Spleen (tissue), 11 donors: ENCODE measurements around the gene PCDHGC5. TPM values are rescaled to one million over a fixed set of nuclear protein-coding genes. Genes with fewer than 3 reads are reported as not detected.

Experiments
- DNase-seq: peaks from one replicate; pipeline ENCODE4 v3.0.0-alpha.2; 2020
- H3K27ac ChIP-seq, 8 donors: fragments of 200-600 bp; sonication (generic) in 7 of 8; 1 replicate in 4 of 8; 2 replicates in 4 of 8; pipeline versions ENCODE4 v1.5.0 to v1.8.0; 2016 to 2021; ENCODE audit warnings: inconsistent platforms in 4 of 8, mild to moderate bottlenecking in 4 of 8, moderate library complexity in 1 of 8
- H3K27me3 ChIP-seq, 7 donors: fragments of 200-600 bp; sonication (generic) in 6 of 7; replicated peaks in 1 of 7; 1 replicate in 4 of 7; 2 replicates in 3 of 7; pipeline versions ENCODE4 v1.5.0 to v1.8.0; 2016 to 2021; ENCODE audit warnings: inconsistent platforms in 3 of 7, mild to moderate bottlenecking in 1 of 7
- H3K36me3 ChIP-seq, 6 donors: fragments of 200-600 bp; sonication (generic) in 5 of 6; 1 replicate in 4 of 6; 2 replicates in 2 of 6; pipeline versions ENCODE4 v1.5.0 to v1.8.0; 2016 to 2021; ENCODE audit warnings: inconsistent platforms in 2 of 6
- H3K4me1 ChIP-seq, 6 donors: fragments of 200-600 bp; sonication (generic) in 5 of 6; 1 replicate in 3 of 6; 2 replicates in 3 of 6; pipeline versions ENCODE4 v1.5.0 to v1.8.0; 2016 to 2021; ENCODE audit warnings: inconsistent platforms in 3 of 6
- H3K4me3 ChIP-seq, 8 donors: fragments of 200-600 bp; sonication (generic) in 7 of 8; 1 replicate in 4 of 8; 2 replicates in 4 of 8; pipeline versions ENCODE4 v1.5.0 to v1.8.0; 2016 to 2021; ENCODE audit warnings: inconsistent platforms in 4 of 8, mild to moderate bottlenecking in 4 of 8, moderate library complexity in 2 of 8
- H3K9me3 ChIP-seq, 8 donors: fragments of 200-600 bp; sonication (generic) in 7 of 8; 1 replicate in 4 of 8; 2 replicates in 4 of 8; pipeline versions ENCODE4 v1.5.0 to v1.8.0; 2016 to 2021; ENCODE audit warnings: inconsistent platforms in 4 of 8
- POLR2A ChIP-seq, 3 donors: fragments of 450-650 bp; IDR thresholded peaks; one replicate each; pipeline ENCODE4 v1.5.1; 2017; ENCODE audit warnings: antibody characterized with exemption in 3 of 3, mild to moderate bottlenecking in 1 of 3
- POLR2AphosphoS5 ChIP-seq, 3 donors: sonication (generic); formaldehyde crosslinking; IDR thresholded peaks; one replicate each; pipeline ENCODE4 v1.5.1; 2017; ENCODE audit warnings: antibody characterized with exemption in 3 of 3
- WGBS, 5 donors: extraction: QIAGEN DNeasy Blood & Tissue Kit in 3 of 5; methylation state at CpG; one replicate each; pipeline versions ENCODE4 v1.1.5 to v1.1.7; 2013 to 2018; 5-methylcytosine and 5-hydroxymethylcytosine counted together
- intact Hi-C: fragments of 100-400 bp; cut with DNase I; formaldehyde crosslinking; loops from one replicate; pipeline ENCODE4 v1.15.0; 2023; ENCODE audit warnings: low total_unique reads
- polyA plus RNA-seq, 3 donors: library from polyadenylated mRNA; stranded (reverse); fragments of 200-250 nt; gene quantifications; one replicate each; pipeline ENCODE4 v1.2.1, GENCODE V29; 2013
- total RNA-seq, 7 donors: library from RNA; depleted of rRNA in 3 of 7; stranded (reverse); fragments of >200 nt in 3 of 7; fragmentation: NEBNext Ultra II Directional in 4 of 7; extraction: Animal tissue kit (Norgen Biotek cat#: 25700) in 4 of 7; gene quantifications; one replicate each; pipeline versions ENCODE4 v1.1.0 to v1.2.1, GENCODE V29; 2016 to 2021
- TF ChIP-seq, protein P1 (sequence below), 11 experiments: fragments of 200-600 bp in 7 of 11; fragments of 450-650 bp in 4 of 11; sonication (generic) in 4 of 11; IDR thresholded peaks in 8 of 11; conservative IDR thresholded peaks in 3 of 11; 1 replicate in 7 of 11; 2 replicates in 4 of 11; pipeline versions ENCODE4 v1.4.0 to v1.8.0; 2016 to 2021; ENCODE audit warnings: antibody characterized with exemption in 11 of 11, inconsistent platforms in 4 of 11, mild to moderate bottlenecking in 1 of 11
- donor health status: healthy with polysubstance abuse.
- donor health status: DM: no; HTN: no; CAD: no; lungs with moderate emphysema.
- donor health status: DM: no; HTN: no; CAD: no.
- donor health status: Bipolar disorder and iron deficiency.
- donor health status: healthy.
- donor health status: DM: no; HTN: no; CAD: no.
- donor health status: DM: yes; HTN: yes; CAD: no.

Gene PCDHGC5
- total and polyA plus RNA-seq, 10 donors = 0.02 to 2.5 (median 1.1) TPM; not detected in 1

DNA sequence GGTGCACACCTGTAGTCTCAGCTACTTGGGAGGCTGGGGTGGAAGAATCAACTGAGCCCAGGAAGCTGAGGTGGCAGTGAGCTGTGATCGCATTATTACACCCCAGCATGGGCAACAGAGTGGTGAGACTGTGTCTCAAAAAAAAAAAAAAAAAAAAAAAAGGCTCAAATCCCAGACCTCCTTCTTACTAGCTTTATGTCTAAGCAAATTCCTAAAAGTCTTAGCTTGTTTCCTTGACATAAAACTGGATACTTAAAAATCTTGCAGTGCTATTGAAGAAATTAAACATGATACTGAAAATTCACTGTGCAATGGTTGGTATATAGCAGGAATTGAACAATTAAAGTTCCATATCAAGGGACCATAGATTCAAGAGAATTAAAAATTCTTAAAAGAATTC is 45.0 kb downstream of the PCDHGC5 start:
- Histone ChIP-seq H3K27me3 (no peaks in the 10 kb centered on the region), H3K9me3 (no peaks in the 10 kb centered on the region), H3K4me1 (peaks cover 0 to 19% (median 11%) of the 10 kb centered on the region in 6 donors), H3K27ac (no peak overlapping the region), H3K4me3 (no peak overlapping the region), H3K36me3 (peaks cover 0 to 92% (median 31%) of the 10 kb centered on the region in 6 donors)
- intact Hi-C loops = no loop called here
- WGBS, 5 donors = 96 to 100% (median 97%) methylated on average over 1 of the region's 1 CpG
- TF ChIP-seq POLR2AphosphoS5 (IDR thresholded peaks at IDR 0.05) (no peak), POLR2A (IDR thresholded peaks at IDR 0.05) (no peak)
- TF ChIP-seq, protein P1, sequence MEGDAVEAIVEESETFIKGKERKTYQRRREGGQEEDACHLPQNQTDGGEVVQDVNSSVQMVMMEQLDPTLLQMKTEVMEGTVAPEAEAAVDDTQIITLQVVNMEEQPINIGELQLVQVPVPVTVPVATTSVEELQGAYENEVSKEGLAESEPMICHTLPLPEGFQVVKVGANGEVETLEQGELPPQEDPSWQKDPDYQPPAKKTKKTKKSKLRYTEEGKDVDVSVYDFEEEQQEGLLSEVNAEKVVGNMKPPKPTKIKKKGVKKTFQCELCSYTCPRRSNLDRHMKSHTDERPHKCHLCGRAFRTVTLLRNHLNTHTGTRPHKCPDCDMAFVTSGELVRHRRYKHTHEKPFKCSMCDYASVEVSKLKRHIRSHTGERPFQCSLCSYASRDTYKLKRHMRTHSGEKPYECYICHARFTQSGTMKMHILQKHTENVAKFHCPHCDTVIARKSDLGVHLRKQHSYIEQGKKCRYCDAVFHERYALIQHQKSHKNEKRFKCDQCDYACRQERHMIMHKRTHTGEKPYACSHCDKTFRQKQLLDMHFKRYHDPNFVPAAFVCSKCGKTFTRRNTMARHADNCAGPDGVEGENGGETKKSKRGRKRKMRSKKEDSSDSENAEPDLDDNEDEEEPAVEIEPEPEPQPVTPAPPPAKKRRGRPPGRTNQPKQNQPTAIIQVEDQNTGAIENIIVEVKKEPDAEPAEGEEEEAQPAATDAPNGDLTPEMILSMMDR (IDR thresholded peaks at IDR 0.05 in 8 of 11, conservative IDR thresholded peaks at IDR 0.05 in 3 of 11) = no peak
- no peak for DNase-seq

DNA sequence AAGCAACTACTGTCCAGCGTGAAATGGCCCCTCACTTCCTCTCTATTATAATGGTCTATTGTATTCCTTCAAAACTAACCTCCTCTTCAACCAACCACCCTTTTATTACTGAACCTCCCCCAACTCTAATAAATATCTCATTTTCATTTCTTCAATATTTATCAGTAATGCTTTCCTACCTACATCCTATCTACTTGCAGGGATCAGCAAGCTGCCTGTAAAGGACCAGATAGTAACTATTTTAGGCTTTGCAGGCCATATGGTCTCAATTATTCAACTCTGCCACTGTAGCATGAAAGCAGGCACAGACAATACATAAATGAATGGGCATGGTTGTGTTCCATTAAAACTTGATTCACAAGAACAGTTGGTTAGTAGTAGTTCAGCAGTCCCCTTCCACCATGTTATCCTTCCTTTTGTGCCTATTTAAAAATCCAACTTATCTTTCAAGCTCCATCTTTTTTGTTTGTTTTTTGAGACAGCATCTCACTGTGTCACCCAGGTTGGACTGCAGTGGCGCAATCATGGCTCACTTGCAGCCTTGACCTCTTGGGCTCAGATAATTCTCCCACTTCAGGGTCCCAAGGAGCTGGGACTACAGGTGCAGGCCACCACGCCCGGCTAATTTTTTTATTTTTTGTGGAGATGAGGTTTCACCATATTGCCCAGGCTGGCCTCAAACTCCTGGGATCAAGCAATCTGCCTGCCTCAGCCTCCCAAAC is 45.8 kb downstream of the PCDHGC5 start:
- intact Hi-C loops = no loop called here
- no peaks in the 10 kb centered on the region for H3K27me3 ChIP-seq
- peaks cover 0 to 92% (median 25%) of the 10 kb centered on the region in 6 donors for H3K36me3 ChIP-seq
- no peaks in the 10 kb centered on the region for H3K9me3 ChIP-seq
- DNase-seq = no peak
- H3K4me1 ChIP-seq = peaks cover 0 to 11% (median 10%) of the 10 kb centered on the region in 6 donors
- TF ChIP-seq POLR2AphosphoS5 (IDR thresholded peaks at IDR 0.05) (no peak), POLR2A (IDR thresholded peaks at IDR 0.05) (no peak)
- TF ChIP-seq, protein P1 (IDR thresholded peaks at IDR 0.05 in 8 of 11, conservative IDR thresholded peaks at IDR 0.05 in 3 of 11) = no peak
- H3K27ac ChIP-seq = no peak overlapping the region
- no peak overlapping the region for H3K4me3 ChIP-seq
- WGBS, 5 donors = 95 to 97% (median 96%) methylated on average over 4 of the region's 4 CpGs

Other genes with a start within 250 kb of the PCDHGC5 start
- gene PCDHB15, start 243.7 kb upstream of the PCDHGC5 start, total RNA-seq = 1 to 10 TPM; 1.7 to 5.6 (median 3.8) TPM
- gene PCDHB15, start 243.7 kb upstream of the PCDHGC5 start, polyA plus RNA-seq = 1 to 10 TPM in 1 of 3 donors, under 1 TPM in 2; 0.42 to 1.1 (median 0.72) TPM
- gene SLC25A2, start 185.0 kb upstream of the PCDHGC5 start, total RNA-seq = 1 to 10 TPM in 6 of 7 donors, under 1 TPM in 1; 0.57 to 3.0 (median 2.2) TPM
- under 1 TPM; 0.05 to 0.22 (median 0.07) TPM for gene SLC25A2, start 185.0 kb upstream of the PCDHGC5 start, polyA plus RNA-seq
- 10 to 100 TPM; 67.6 to 80.6 (median 75.7) TPM for gene TAF7, start 168.3 kb upstream of the PCDHGC5 start, total RNA-seq
- gene TAF7, start 168.3 kb upstream of the PCDHGC5 start, polyA plus RNA-seq = 100 to 1,000 TPM in 2 of 3 donors, 10 to 100 TPM in 1; 91.1 to 112 (median 111) TPM
- gene PCDHGA1, start 158.6 kb upstream of the PCDHGC5 start, total RNA-seq = under 1 TPM in 6 of 7 donors, not detected in 1; 0.17 to 0.52 (median 0.36) TPM
- under 1 TPM; 0.04 to 0.06 (median 0.06) TPM for gene PCDHGA1, start 158.6 kb upstream of the PCDHGC5 start, polyA plus RNA-seq
- gene PCDHGA2, start 150.3 kb upstream of the PCDHGC5 start, total RNA-seq = 1 to 10 TPM in 6 of 7 donors, under 1 TPM in 1; 0.84 to 3.9 (median 1.8) TPM
- under 1 TPM; 0.04 to 0.19 (median 0.06) TPM for gene PCDHGA2, start 150.3 kb upstream of the PCDHGC5 start, polyA plus RNA-seq
- 1 to 10 TPM in 5 of 7 donors, under 1 TPM in 2; 0.60 to 4.4 (median 2.1) TPM for gene PCDHGA3, start 145.3 kb upstream of the PCDHGC5 start, total RNA-seq
- gene PCDHGA3, start 145.3 kb upstream of the PCDHGC5 start, polyA plus RNA-seq = under 1 TPM in 1 of 3 donors, not detected in 2; 0.22 TPM
- 1 to 10 TPM in 6 of 7 donors, under 1 TPM in 1; 0.87 to 3.7 (median 1.6) TPM for gene PCDHGB1, start 139.0 kb upstream of the PCDHGC5 start, total RNA-seq
- gene PCDHGB1, start 139.0 kb upstream of the PCDHGC5 start, polyA plus RNA-seq = under 1 TPM in 2 of 3 donors, not detected in 1; 0.04 to 0.10 TPM
- gene PCDHGA4, start 134.1 kb upstream of the PCDHGC5 start, total RNA-seq = 1 to 10 TPM; 1.4 to 4.5 (median 2.7) TPM
- gene PCDHGA4, start 134.1 kb upstream of the PCDHGC5 start, polyA plus RNA-seq = under 1 TPM; 0.04 to 0.16 (median 0.05) TPM
- gene PCDHGB2, start 129.1 kb upstream of the PCDHGC5 start, total RNA-seq = 1 to 10 TPM; 1.7 to 4.5 (median 3.5) TPM
- under 1 TPM in 2 of 3 donors, not detected in 1; 0.09 to 0.22 TPM for gene PCDHGB2, start 129.1 kb upstream of the PCDHGC5 start, polyA plus RNA-seq
- 1 to 10 TPM; 1.4 to 3.1 (median 2.3) TPM for gene PCDHGA5, start 124.9 kb upstream of the PCDHGC5 start, total RNA-seq
- gene PCDHGA5, start 124.9 kb upstream of the PCDHGC5 start, polyA plus RNA-seq = under 1 TPM in 2 of 3 donors, not detected in 1; 0.04 to 0.22 TPM
- gene PCDHGB3, start 118.8 kb upstream of the PCDHGC5 start, total RNA-seq = 1 to 10 TPM; 1.3 to 5.0 (median 3.9) TPM
- under 1 TPM; 0.06 to 0.38 (median 0.09) TPM for gene PCDHGB3, start 118.8 kb upstream of the PCDHGC5 start, polyA plus RNA-seq
- gene PCDHGA6, start 115.2 kb upstream of the PCDHGC5 start, total RNA-seq = 1 to 10 TPM; 2.2 to 5.0 (median 4.2) TPM
- gene PCDHGA6, start 115.2 kb upstream of the PCDHGC5 start, polyA plus RNA-seq = under 1 TPM; 0.35 to 0.58 (median 0.54) TPM
- gene PCDHGA7, start 106.3 kb upstream of the PCDHGC5 start, total RNA-seq = 1 to 10 TPM; 1.2 to 5.4 (median 2.0) TPM
- gene PCDHGA7, start 106.3 kb upstream of the PCDHGC5 start, polyA plus RNA-seq = under 1 TPM; 0.18 to 0.29 (median 0.22) TPM
- gene PCDHGB4, start 101.4 kb upstream of the PCDHGC5 start, total RNA-seq = 1 to 10 TPM; 1.6 to 3.9 (median 3.0) TPM
- gene PCDHGB4, start 101.4 kb upstream of the PCDHGC5 start, polyA plus RNA-seq = under 1 TPM; 0.02 to 0.29 (median 0.14) TPM
- gene PCDHGA8, start 96.4 kb upstream of the PCDHGC5 start, total RNA-seq = 1 to 10 TPM in 6 of 7 donors, under 1 TPM in 1; 0.70 to 3.9 (median 2.1) TPM
- under 1 TPM in 2 of 3 donors, not detected in 1; 0.04 to 0.13 TPM for gene PCDHGA8, start 96.4 kb upstream of the PCDHGC5 start, polyA plus RNA-seq
- 1 to 10 TPM; 3.9 to 8.0 (median 5.6) TPM for gene PCDHGB5, start 91.1 kb upstream of the PCDHGC5 start, total RNA-seq
- under 1 TPM; 0.07 to 0.32 (median 0.17) TPM for gene PCDHGB5, start 91.1 kb upstream of the PCDHGC5 start, polyA plus RNA-seq
- gene PCDHGA9, start 86.3 kb upstream of the PCDHGC5 start, total RNA-seq = 1 to 10 TPM; 2.6 to 9.6 (median 4.7) TPM
- gene PCDHGA9, start 86.3 kb upstream of the PCDHGC5 start, polyA plus RNA-seq = under 1 TPM in 2 of 3 donors, not detected in 1; 0.11 to 0.29 TPM
- 1 to 10 TPM; 3.1 to 6.8 (median 5.2) TPM for gene PCDHGB6, start 81.1 kb upstream of the PCDHGC5 start, total RNA-seq
- gene PCDHGB6, start 81.1 kb upstream of the PCDHGC5 start, polyA plus RNA-seq = under 1 TPM; 0.13 to 0.42 (median 0.20) TPM
- 1 to 10 TPM; 2.5 to 6.9 (median 4.6) TPM for gene PCDHGA10, start 76.1 kb upstream of the PCDHGC5 start, total RNA-seq
- gene PCDHGA10, start 76.1 kb upstream of the PCDHGC5 start, polyA plus RNA-seq = under 1 TPM; 0.15 to 0.35 (median 0.17) TPM
- gene PCDHGB7, start 71.4 kb upstream of the PCDHGC5 start, total RNA-seq = 10 to 100 TPM in 2 of 7 donors, 1 to 10 TPM in 5; 5.7 to 11.9 (median 8.1) TPM
- gene PCDHGB7, start 71.4 kb upstream of the PCDHGC5 start, polyA plus RNA-seq = under 1 TPM; 0.14 to 0.42 (median 0.15) TPM
- gene PCDHGA11, start 68.0 kb upstream of the PCDHGC5 start, total RNA-seq = 1 to 10 TPM; 1.8 to 5.7 (median 3.2) TPM
- under 1 TPM; 0.13 to 0.26 (median 0.18) TPM for gene PCDHGA11, start 68.0 kb upstream of the PCDHGC5 start, polyA plus RNA-seq
- 1 to 10 TPM; 3.3 to 6.3 (median 5.4) TPM for gene PCDHGA12, start 58.6 kb upstream of the PCDHGC5 start, total RNA-seq
- gene PCDHGA12, start 58.6 kb upstream of the PCDHGC5 start, polyA plus RNA-seq = under 1 TPM; 0.02 to 0.54 (median 0.12) TPM
- gene PCDHGC3, start 13.1 kb upstream of the PCDHGC5 start, total RNA-seq = 10 to 100 TPM; 10.7 to 26.7 (median 22.5) TPM
- 10 to 100 TPM in 2 of 3 donors, 1 to 10 TPM in 1; 7.0 to 12.7 (median 10.3) TPM for gene PCDHGC3, start 13.1 kb upstream of the PCDHGC5 start, polyA plus RNA-seq
- 1 to 10 TPM; 1.3 to 3.9 (median 2.6) TPM for gene PCDHGC4, start 4.1 kb upstream of the PCDHGC5 start, total RNA-seq
- under 1 TPM in 2 of 3 donors, not detected in 1; 0.03 TPM for gene PCDHGC4, start 4.1 kb upstream of the PCDHGC5 start, polyA plus RNA-seq
- gene DIAPH1, start 129.9 kb downstream of the PCDHGC5 start, total RNA-seq = 100 to 1,000 TPM in 3 of 7 donors, 10 to 100 TPM in 4; 72.5 to 123 (median 93.0) TPM
- 10 to 100 TPM; 35.4 to 46.5 (median 35.8) TPM for gene DIAPH1, start 129.9 kb downstream of the PCDHGC5 start, polyA plus RNA-seq
- gene HDAC3, start 147.8 kb downstream of the PCDHGC5 start, total RNA-seq = 10 to 100 TPM; 51.1 to 71.3 (median 60.7) TPM
- 100 to 1,000 TPM in 1 of 3 donors, 10 to 100 TPM in 2; 66.3 to 108 (median 89.3) TPM for gene HDAC3, start 147.8 kb downstream of the PCDHGC5 start, polyA plus RNA-seq
- 10 to 100 TPM in 3 of 7 donors, 1 to 10 TPM in 4; 8.7 to 12.8 (median 9.9) TPM for gene RELL2, start 147.9 kb downstream of the PCDHGC5 start, total RNA-seq
- 10 to 100 TPM; 13.7 to 26.2 (median 25.1) TPM for gene RELL2, start 147.9 kb downstream of the PCDHGC5 start, polyA plus RNA-seq
- gene FCHSD1, start 162.3 kb downstream of the PCDHGC5 start, total RNA-seq = 10 to 100 TPM; 34.9 to 67.3 (median 47.9) TPM
- gene FCHSD1, start 162.3 kb downstream of the PCDHGC5 start, polyA plus RNA-seq = 10 to 100 TPM; 20.4 to 37.6 (median 35.0) TPM
- gene ARAP3, start 193.1 kb downstream of the PCDHGC5 start, total RNA-seq = 10 to 100 TPM; 11.9 to 31.2 (median 19.3) TPM
- gene ARAP3, start 193.1 kb downstream of the PCDHGC5 start, polyA plus RNA-seq = 10 to 100 TPM in 2 of 3 donors, 1 to 10 TPM in 1; 4.0 to 14.6 (median 12.8) TPM